ENCODE data around the gene FER1L5. TPM values are rescaled to one million over a fixed set of nuclear protein-coding genes. Genes with fewer than 3 reads are reported as not detected.

Gene FER1L5
- total and polyA plus RNA-seq, 2 of the 8 experiments (the other 6 are each of a cell fraction or from before 2014, with no cell fraction given) = 0.23 to 0.88 TPM

DNA sequence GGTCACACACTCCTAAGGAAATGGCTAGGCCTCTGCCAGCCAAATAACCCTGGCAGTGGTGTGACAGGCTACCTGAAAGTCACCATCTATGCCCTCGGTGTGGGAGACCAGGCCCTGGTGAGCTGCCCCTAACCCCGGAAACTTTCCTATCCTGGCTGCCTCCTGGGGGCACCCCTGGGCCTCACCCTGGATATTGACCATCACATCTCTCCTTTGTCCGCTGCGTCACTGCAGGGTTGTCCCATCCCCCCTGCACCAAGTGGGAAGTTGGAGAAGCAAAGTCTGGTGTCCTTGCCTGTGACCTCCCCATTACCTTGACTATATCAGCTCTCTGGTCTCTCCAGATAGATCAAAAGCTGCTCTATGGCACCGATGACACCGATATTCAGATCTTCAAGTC is 18.8 kb downstream of the FER1L5 start (continued):
- TF ChIP-seq BRCA1 (IDR thresholded peaks at IDR 0.05; ENCODE audit: low read depth, low read length) = no peak
- no peak for TF ChIP-seq ASH2L (IDR thresholded peaks at IDR 0.05; ENCODE audit: low read length)
- no peak for TF ChIP-seq EP300 (IDR thresholded peaks at IDR 0.05; ENCODE audit: borderline replicate concordance in 1 of 2, low read depth in 2 of 2, low read length in 2 of 2)
- no peak for TF ChIP-seq KDM1A (IDR thresholded peaks at IDR 0.05; ENCODE audit: borderline replicate concordance, low read length)
- TF ChIP-seq RBBP5 (IDR thresholded peaks at IDR 0.05; ENCODE audit: borderline replicate concordance, low read depth, low read length) = no peak
- TF ChIP-seq ATF3 (IDR thresholded peaks at IDR 0.05; ENCODE audit: insufficient read depth, low read depth, low read length) = no peak
- TF ChIP-seq SIN3A (conservative IDR thresholded peaks at IDR 0.05 in 1 of 2, IDR thresholded peaks at IDR 0.05 in 1 of 2; ENCODE audit: low read depth in 1 of 2, low read length in 2 of 2) = no peak
- no peak for TF ChIP-seq PHF8 (conservative IDR thresholded peaks at IDR 0.05; ENCODE audit: low read depth, low read length)
